ENCODE results near the gene ALG1. TPM values are rescaled to one million over a fixed set of nuclear protein-coding genes. Genes with fewer than 3 reads are reported as not detected.
A peak's percentile ranks its signal among the peaks of the same experiment; 100 is the strongest.

ALG1 gene
- total and polyA plus RNA-seq, 2 of the 13 experiments (the other 11 are each of a cell fraction or from before 2014, with no cell fraction given), result 43.3 to 75.6 TPM

DNA sequence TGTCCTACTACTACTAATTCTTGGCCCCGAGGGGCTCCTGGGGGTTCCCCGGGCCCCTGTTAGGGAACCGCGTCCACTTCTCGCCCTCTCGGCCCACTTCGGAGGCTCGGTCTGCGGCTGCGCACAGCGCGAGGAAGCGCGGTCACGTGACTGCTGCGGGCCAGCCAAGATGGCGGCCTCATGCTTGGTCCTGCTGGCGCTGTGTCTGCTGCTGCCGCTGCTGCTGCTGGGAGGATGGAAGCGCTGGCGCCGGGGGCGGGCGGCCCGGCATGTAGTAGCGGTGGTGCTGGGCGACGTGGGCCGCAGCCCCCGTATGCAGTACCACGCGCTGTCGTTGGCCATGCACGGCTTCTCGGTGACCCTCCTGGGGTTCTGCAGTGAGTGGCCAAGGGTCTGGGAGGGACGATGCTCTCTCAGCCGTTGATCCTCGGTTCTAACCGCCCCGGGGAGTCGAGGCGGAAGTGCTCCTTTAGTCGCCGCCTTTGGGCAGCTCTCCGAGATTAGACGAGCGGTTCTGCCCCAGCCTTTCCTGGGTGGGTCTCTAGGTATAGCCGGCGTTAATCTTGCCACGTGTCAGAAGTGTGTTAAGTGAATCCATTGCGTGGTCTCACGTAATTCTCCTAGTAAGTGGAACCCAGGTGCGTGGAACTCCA is at the start of gene ALG1 (continued):
- TF ChIP-seq ONECUT2 (CRISPR knock-in tag; IDR thresholded peaks at IDR 0.05) (no peak), MXI1 (IDR thresholded peaks at IDR 0.05; ENCODE audit: borderline replicate concordance, low read depth, low read length) (peak; percentile 81; the same call in 2 of the 3 replicates), FLYWCH1 (CRISPR knock-in tag; IDR thresholded peaks at IDR 0.05) (peak; percentile 87), RORA (CRISPR knock-in tag; IDR thresholded peaks at IDR 0.05) (peak; percentile 76; the same call in 1 of the 2 replicates), RBFOX2 (IDR thresholded peaks at IDR 0.05; ENCODE audit: low read depth, low read length) (peak; percentile 100), ZFP82 (CRISPR knock-in tag; IDR thresholded peaks at IDR 0.05; ENCODE audit: borderline replicate concordance) (no peak; the same call in 1 of the 2 replicates), ZNF839 (CRISPR knock-in tag; IDR thresholded peaks at IDR 0.05; ENCODE audit: borderline replicate concordance) (peak; percentile 69; the same call in 1 of the 2 replicates), RBM39 (IDR thresholded peaks at IDR 0.05; ENCODE audit: low read depth, low read length, poor library complexity, severe bottlenecking) (peak; percentile 88), DNMT1 (CRISPR knock-in tag; IDR thresholded peaks at IDR 0.05) (no peak), JUNB (CRISPR knock-in tag; IDR thresholded peaks at IDR 0.05; ENCODE audit: borderline replicate concordance) (no peak), ZNF547 (CRISPR knock-in tag; IDR thresholded peaks at IDR 0.05) (peak; percentile 99), ZNF230 (CRISPR knock-in tag; IDR thresholded peaks at IDR 0.05) (no peak), YEATS4 (CRISPR knock-in tag; IDR thresholded peaks at IDR 0.05; ENCODE audit: borderline replicate concordance) (peak; percentile 95; the same call in 1 of the 2 replicates), ZNF564 (CRISPR knock-in tag; IDR thresholded peaks at IDR 0.05) (peak; percentile 94)
- TF ChIP-seq, protein P1, sequence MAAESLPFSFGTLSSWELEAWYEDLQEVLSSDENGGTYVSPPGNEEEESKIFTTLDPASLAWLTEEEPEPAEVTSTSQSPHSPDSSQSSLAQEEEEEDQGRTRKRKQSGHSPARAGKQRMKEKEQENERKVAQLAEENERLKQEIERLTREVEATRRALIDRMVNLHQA (CRISPR knock-in tag; IDR thresholded peaks at IDR 0.05), result no peak
- TF ChIP-seq, protein P2, sequence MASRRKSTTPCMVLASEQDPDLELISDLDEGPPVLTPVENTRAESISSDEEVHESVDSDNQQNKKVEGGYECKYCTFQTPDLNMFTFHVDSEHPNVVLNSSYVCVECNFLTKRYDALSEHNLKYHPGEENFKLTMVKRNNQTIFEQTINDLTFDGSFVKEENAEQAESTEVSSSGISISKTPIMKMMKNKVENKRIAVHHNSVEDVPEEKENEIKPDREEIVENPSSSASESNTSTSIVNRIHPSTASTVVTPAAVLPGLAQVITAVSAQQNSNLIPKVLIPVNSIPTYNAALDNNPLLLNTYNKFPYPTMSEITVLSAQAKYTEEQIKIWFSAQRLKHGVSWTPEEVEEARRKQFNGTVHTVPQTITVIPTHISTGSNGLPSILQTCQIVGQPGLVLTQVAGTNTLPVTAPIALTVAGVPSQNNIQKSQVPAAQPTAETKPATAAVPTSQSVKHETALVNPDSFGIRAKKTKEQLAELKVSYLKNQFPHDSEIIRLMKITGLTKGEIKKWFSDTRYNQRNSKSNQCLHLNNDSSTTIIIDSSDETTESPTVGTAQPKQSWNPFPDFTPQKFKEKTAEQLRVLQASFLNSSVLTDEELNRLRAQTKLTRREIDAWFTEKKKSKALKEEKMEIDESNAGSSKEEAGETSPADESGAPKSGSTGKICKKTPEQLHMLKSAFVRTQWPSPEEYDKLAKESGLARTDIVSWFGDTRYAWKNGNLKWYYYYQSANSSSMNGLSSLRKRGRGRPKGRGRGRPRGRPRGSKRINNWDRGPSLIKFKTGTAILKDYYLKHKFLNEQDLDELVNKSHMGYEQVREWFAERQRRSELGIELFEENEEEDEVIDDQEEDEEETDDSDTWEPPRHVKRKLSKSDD (CRISPR knock-in tag; IDR thresholded peaks at IDR 0.05; ENCODE audit: low read depth), result peak; percentile 91
- TF ChIP-seq, protein P3, sequence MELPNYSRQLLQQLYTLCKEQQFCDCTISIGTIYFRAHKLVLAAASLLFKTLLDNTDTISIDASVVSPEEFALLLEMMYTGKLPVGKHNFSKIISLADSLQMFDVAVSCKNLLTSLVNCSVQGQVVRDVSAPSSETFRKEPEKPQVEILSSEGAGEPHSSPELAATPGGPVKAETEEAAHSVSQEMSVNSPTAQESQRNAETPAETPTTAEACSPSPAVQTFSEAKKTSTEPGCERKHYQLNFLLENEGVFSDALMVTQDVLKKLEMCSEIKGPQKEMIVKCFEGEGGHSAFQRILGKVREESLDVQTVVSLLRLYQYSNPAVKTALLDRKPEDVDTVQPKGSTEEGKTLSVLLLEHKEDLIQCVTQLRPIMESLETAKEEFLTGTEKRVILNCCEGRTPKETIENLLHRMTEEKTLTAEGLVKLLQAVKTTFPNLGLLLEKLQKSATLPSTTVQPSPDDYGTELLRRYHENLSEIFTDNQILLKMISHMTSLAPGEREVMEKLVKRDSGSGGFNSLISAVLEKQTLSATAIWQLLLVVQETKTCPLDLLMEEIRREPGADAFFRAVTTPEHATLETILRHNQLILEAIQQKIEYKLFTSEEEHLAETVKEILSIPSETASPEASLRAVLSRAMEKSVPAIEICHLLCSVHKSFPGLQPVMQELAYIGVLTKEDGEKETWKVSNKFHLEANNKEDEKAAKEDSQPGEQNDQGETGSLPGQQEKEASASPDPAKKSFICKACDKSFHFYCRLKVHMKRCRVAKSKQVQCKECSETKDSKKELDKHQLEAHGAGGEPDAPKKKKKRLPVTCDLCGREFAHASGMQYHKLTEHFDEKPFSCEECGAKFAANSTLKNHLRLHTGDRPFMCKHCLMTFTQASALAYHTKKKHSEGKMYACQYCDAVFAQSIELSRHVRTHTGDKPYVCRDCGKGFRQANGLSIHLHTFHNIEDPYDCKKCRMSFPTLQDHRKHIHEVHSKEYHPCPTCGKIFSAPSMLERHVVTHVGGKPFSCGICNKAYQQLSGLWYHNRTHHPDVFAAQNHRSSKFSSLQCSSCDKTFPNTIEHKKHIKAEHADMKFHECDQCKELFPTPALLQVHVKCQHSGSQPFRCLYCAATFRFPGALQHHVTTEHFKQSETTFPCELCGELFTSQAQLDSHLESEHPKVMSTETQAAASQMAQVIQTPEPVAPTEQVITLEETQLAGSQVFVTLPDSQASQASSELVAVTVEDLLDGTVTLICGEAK (IDR thresholded peaks at IDR 0.05), result no peak
- TF ChIP-seq, protein P3 (CRISPR knock-in tag; IDR thresholded peaks at IDR 0.05), result peak; percentile 94
